Neutrophil (primary cell): ENCODE measurements around the gene TMEM30B.

Source experiments
- H3K27ac ChIP-seq: fragments of 200-600 bp; sonication (generic); 2 replicates; pipeline ENCODE4 v1.5.1; 2016; ENCODE audit warnings: mild to moderate bottlenecking, moderate library complexity
- H3K27me3 ChIP-seq: fragments of 200-600 bp; sonication (generic); 2 replicates; pipeline ENCODE4 v1.6.0; 2016; ENCODE audit warnings: mild to moderate bottlenecking
- H3K36me3 ChIP-seq: fragments of 200-600 bp; sonication (generic); 2 replicates; pipeline ENCODE4 v1.5.1; 2017
- H3K4me1 ChIP-seq, 2 experiments: fragments of 200-600 bp in 1 of 2; sonication (generic) in 1 of 2; 1 replicate in 1 of 2; 2 replicates in 1 of 2; pipeline versions ENCODE4 v1.5.1 to v1.6.1; 2013 to 2016; ENCODE audit warnings: low read depth in 1 of 2, low read length in 1 of 2, mild to moderate bottlenecking in 1 of 2, moderate library complexity in 1 of 2; ENCODE audit not compliant: control insufficient read depth in 1 of 2, insufficient read depth in 1 of 2
- H3K4me3 ChIP-seq, 2 experiments: fragments of 200-600 bp in 1 of 2; sonication (generic) in 1 of 2; 1 replicate in 1 of 2; 2 replicates in 1 of 2; pipeline ENCODE4 v1.5.1; 2013 to 2016; ENCODE audit warnings: low read depth in 1 of 2, low read length in 1 of 2, mild to moderate bottlenecking in 1 of 2, moderate library complexity in 1 of 2
- H3K9me3 ChIP-seq: fragments of 200-600 bp; sonication (generic); 2 replicates; pipeline ENCODE4 v1.5.1; 2016
- CTCF ChIP-seq: fragments of 200-600 bp; sonication (generic); IDR thresholded peaks from 2 replicates; pipeline ENCODE4 v1.5.1; 2016; ENCODE audit warnings: antibody characterized with exemption

The TMEM30B gene

GRCh38 chr14:61326146-61326545 lies 45.0 kb upstream of the TMEM30B start:
- peaks cover 37% of the 10 kb centered on the region for H3K27me3 ChIP-seq
- no peaks in the 10 kb centered on the region for H3K9me3 ChIP-seq
- no peak for TF ChIP-seq CTCF
- peaks cover 16 to 20% of the 10 kb centered on the region in 2 experiments for H3K4me1 ChIP-seq
- no peak overlapping the region for H3K27ac ChIP-seq
- no peaks in the 10 kb centered on the region for H3K36me3 ChIP-seq
- H3K4me3 ChIP-seq: no peak overlapping the region

GRCh38 chr14:61325166-61325565 lies 44.0 kb upstream of the TMEM30B start:
- Histone ChIP-seq H3K27me3 (peaks cover 47% of the 10 kb centered on the region), H3K36me3 (no peaks in the 10 kb centered on the region), H3K27ac (no peak overlapping the region), H3K9me3 (no peaks in the 10 kb centered on the region), H3K4me3 (no peak overlapping the region), H3K4me1 (peaks cover 16 to 24% of the 10 kb centered on the region in 2 experiments)
- no peak for TF ChIP-seq CTCF

GRCh38 chr14:61323970-61324369 lies 42.8 kb upstream of the TMEM30B start:
- Histone ChIP-seq H3K9me3 (no peaks in the 10 kb centered on the region), H3K4me1 (peaks cover 16 to 24% of the 10 kb centered on the region in 2 experiments), H3K36me3 (no peaks in the 10 kb centered on the region), H3K4me3 (no peak overlapping the region), H3K27me3 (peaks cover 59% of the 10 kb centered on the region), H3K27ac (no peak overlapping the region)
- TF ChIP-seq CTCF: no peak

- peaks cover 59% of the 10 kb centered on the region for H3K27me3 ChIP-seq
- no peak overlapping the region for H3K27ac ChIP-seq
- no peaks in the 10 kb centered on the region for H3K9me3 ChIP-seq
- no peak for TF ChIP-seq CTCF
- H3K4me1 ChIP-seq: peaks cover 16 to 24% of the 10 kb centered on the region in 2 experiments
- H3K36me3 ChIP-seq: no peaks in the 10 kb centered on the region
- H3K4me3 ChIP-seq: peak overlapping the region in 1 of 2 experiments; percentile 53
These were observed 41.7 kb upstream of the TMEM30B start for GRCh38 chr14:61322799-61323290.

GRCh38 chr14:61322011-61322798 lies 41.1 kb upstream of the TMEM30B start:
- Histone ChIP-seq H3K4me3 (peak overlapping the region; percentile 27 to 53), H3K4me1 (peaks cover 16 to 24% of the 10 kb centered on the region in 2 experiments), H3K9me3 (no peaks in the 10 kb centered on the region), H3K27ac (no peak overlapping the region), H3K36me3 (no peaks in the 10 kb centered on the region), H3K27me3 (peaks cover 59% of the 10 kb centered on the region)
- TF ChIP-seq CTCF: no peak
